ENCODE data around the gene HDAC4. TPM values are rescaled to one million over a fixed set of nuclear protein-coding genes. Genes with fewer than 3 reads are reported as not detected.

HDAC4 gene
- total RNA-seq, 1 experiment from 2014 or later: 40.1 TPM

DNA sequence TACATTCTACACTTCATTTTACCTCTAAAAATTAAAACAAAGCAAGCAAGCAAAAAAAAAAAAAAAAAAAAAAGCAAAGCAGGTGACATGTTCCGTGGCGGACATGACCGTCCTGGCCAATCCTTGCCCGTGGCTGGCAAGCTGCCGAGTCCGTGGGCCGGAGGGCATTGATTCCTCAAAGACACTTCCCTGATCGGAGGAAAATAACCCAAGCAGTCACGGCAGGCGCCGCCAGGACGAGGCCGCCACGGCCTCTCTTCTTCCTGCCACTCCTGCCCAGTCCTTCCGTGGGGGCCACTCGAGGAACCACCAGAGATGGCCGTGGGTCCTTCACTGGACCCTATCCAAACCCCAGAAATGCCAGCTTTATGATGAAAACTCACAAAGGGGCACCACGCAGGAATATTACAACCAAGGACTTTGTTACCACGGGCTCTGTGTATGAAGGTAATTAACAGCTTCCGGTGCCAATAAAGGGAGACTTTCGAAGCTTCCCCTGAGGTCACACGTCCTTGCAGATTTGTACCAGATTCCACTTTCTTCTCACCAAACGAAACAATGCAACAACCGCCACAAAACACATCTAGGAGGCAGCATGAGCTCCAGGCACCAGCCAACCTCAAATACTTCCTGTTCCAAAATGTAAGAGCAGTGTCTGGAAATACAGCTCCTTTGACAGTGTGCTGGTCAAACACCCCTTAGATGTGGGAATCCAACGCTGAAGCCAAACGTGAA lies 170.3 kb downstream of the HDAC4 start:
- in situ Hi-C loops (cut with HindIII; ENCODE audit: low pct_unique_long_range_greater_than_20kb, low sequenced_read_pairs): no loop called here
- H3K27ac ChIP-seq (ENCODE audit: low read length): no peak overlapping the region
- CTCF ChIA-PET: interaction anchor here (0.6 kb wide), 1 partner anchor 175 kb away, joined by 10 read pairs; no protein-coding TSS in a partner anchor

DNA sequence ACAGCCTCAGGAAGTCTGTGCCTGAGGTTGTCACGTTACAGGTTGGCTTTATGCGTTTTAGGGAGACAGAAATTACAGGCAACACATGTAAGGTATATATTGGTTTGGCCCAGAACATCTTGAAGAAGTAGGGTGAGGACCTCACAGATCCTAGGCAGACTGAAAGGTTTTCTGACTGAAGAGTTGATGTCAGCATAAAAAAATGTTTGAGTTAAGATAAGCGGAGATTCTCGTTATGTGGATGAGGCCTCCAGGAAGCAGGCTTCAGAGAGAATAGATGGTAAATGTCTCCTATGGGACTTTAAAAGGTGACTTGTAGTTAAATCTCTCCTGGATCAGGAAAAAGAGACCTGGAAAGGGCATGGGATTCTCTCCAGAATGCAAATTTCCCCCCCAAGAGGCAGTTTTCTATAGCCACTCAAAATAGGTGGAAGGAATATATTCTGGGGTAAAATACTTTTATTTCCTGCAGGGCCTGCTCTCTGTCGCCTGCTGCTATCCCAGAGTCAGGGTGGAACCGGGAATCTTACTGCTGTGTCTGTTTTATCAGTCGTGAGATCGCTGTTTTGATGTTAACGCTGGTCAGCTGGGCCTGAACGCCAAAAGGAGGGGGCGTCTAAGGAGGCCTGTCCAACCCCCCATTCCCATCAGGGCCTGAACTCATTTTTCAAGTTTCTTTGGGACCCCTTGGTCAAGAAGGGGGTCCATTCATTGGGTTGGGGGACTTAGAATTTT lies 171.1 kb downstream of the HDAC4 start:
- no peak for DNase-seq (ENCODE audit: low read depth, low spot score)
- Histone ChIP-seq H3K27me3 (ENCODE audit: control insufficient read depth, insufficient read depth, low read length) (no peaks in the 10 kb centered on the region), H3K36me3 (ENCODE audit: control insufficient read depth, insufficient read depth, low read length) (no peaks in the 10 kb centered on the region), H3K9me3 (ENCODE audit: control insufficient read depth, insufficient read depth, low read depth, low read length) (no peaks in the 10 kb centered on the region), H3K4me3 (ENCODE audit: low read depth in 2 of 2, low read length in 2 of 2) (no peak overlapping the region), H3K4me1 (ENCODE audit: control insufficient read depth, insufficient read depth, low read length) (no peaks in the 10 kb centered on the region; the same call in 1 of the 2 replicates), H3K27ac (ENCODE audit: low read length) (no peak overlapping the region)
- CTCF ChIA-PET: no interaction called here
- no TSS peak for BruUV-seq (replicated peaks)
- POLR2A ChIA-PET: no interaction called here
- intact Hi-C loops (cut with micrococcal nuclease; ENCODE audit: unreplicated experiment): no loop called here
- no peak for TF ChIP-seq TCF7L2 (IDR thresholded peaks at IDR 0.05; ENCODE audit: low read depth, low read length)
- TF ChIP-seq POLR2AphosphoS5 (IDR thresholded peaks at IDR 0.05; ENCODE audit: low read depth, low read length): no peak
- TF ChIP-seq, protein P1, sequence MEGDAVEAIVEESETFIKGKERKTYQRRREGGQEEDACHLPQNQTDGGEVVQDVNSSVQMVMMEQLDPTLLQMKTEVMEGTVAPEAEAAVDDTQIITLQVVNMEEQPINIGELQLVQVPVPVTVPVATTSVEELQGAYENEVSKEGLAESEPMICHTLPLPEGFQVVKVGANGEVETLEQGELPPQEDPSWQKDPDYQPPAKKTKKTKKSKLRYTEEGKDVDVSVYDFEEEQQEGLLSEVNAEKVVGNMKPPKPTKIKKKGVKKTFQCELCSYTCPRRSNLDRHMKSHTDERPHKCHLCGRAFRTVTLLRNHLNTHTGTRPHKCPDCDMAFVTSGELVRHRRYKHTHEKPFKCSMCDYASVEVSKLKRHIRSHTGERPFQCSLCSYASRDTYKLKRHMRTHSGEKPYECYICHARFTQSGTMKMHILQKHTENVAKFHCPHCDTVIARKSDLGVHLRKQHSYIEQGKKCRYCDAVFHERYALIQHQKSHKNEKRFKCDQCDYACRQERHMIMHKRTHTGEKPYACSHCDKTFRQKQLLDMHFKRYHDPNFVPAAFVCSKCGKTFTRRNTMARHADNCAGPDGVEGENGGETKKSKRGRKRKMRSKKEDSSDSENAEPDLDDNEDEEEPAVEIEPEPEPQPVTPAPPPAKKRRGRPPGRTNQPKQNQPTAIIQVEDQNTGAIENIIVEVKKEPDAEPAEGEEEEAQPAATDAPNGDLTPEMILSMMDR (IDR thresholded peaks at IDR 0.05): no peak
- no peak for TF ChIP-seq SIN3A (IDR thresholded peaks at IDR 0.05; ENCODE audit: borderline replicate concordance, insufficient read depth, low read depth, low read length)
- TF ChIP-seq, protein P2, sequence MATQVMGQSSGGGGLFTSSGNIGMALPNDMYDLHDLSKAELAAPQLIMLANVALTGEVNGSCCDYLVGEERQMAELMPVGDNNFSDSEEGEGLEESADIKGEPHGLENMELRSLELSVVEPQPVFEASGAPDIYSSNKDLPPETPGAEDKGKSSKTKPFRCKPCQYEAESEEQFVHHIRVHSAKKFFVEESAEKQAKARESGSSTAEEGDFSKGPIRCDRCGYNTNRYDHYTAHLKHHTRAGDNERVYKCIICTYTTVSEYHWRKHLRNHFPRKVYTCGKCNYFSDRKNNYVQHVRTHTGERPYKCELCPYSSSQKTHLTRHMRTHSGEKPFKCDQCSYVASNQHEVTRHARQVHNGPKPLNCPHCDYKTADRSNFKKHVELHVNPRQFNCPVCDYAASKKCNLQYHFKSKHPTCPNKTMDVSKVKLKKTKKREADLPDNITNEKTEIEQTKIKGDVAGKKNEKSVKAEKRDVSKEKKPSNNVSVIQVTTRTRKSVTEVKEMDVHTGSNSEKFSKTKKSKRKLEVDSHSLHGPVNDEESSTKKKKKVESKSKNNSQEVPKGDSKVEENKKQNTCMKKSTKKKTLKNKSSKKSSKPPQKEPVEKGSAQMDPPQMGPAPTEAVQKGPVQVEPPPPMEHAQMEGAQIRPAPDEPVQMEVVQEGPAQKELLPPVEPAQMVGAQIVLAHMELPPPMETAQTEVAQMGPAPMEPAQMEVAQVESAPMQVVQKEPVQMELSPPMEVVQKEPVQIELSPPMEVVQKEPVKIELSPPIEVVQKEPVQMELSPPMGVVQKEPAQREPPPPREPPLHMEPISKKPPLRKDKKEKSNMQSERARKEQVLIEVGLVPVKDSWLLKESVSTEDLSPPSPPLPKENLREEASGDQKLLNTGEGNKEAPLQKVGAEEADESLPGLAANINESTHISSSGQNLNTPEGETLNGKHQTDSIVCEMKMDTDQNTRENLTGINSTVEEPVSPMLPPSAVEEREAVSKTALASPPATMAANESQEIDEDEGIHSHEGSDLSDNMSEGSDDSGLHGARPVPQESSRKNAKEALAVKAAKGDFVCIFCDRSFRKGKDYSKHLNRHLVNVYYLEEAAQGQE (IDR thresholded peaks at IDR 0.05; ENCODE audit: insufficient read depth in 1 of 2, low read depth in 2 of 2, low read length in 1 of 2): no peak
- no peak for ATAC-seq
- in situ Hi-C loops (cut with HindIII; ENCODE audit: low pct_unique_long_range_greater_than_20kb, low sequenced_read_pairs): no loop called here

More for the DNA sequence above, 170.3 kb downstream of the HDAC4 start:
- BruUV-seq (replicated peaks): no TSS peak
- DNase-seq (ENCODE audit: low read depth, low spot score): no peak
- no peak for ATAC-seq
- TF ChIP-seq TCF7L2 (IDR thresholded peaks at IDR 0.05; ENCODE audit: low read depth, low read length) (no peak), POLR2AphosphoS5 (IDR thresholded peaks at IDR 0.05; ENCODE audit: low read depth, low read length) (no peak), SIN3A (IDR thresholded peaks at IDR 0.05; ENCODE audit: borderline replicate concordance, insufficient read depth, low read depth, low read length) (no peak)
- TF ChIP-seq, protein P1 (IDR thresholded peaks at IDR 0.05): no peak
- TF ChIP-seq, protein P2 (IDR thresholded peaks at IDR 0.05; ENCODE audit: insufficient read depth in 1 of 2, low read depth in 2 of 2, low read length in 1 of 2): no peak
- H3K9me3 ChIP-seq (ENCODE audit: control insufficient read depth, insufficient read depth, low read depth, low read length): no peaks in the 10 kb centered on the region
- POLR2A ChIA-PET: interaction anchor here (0.6 kb wide), 1 partner anchor 158 kb away, joined by 3 read pairs; no protein-coding TSS in a partner anchor
- intact Hi-C loops (cut with micrococcal nuclease; ENCODE audit: unreplicated experiment): no loop called here
- no peaks in the 10 kb centered on the region for H3K36me3 ChIP-seq (ENCODE audit: control insufficient read depth, insufficient read depth, low read length)
- H3K4me1 ChIP-seq (ENCODE audit: control insufficient read depth, insufficient read depth, low read length): no peaks in the 10 kb centered on the region; the same call in 1 of the 2 replicates
- H3K27me3 ChIP-seq (ENCODE audit: control insufficient read depth, insufficient read depth, low read length): no peaks in the 10 kb centered on the region
- no peak overlapping the region for H3K4me3 ChIP-seq (ENCODE audit: low read depth in 2 of 2, low read length in 2 of 2)
